ENCODE results near the gene SBF2. TPM values are rescaled to one million over a fixed set of nuclear protein-coding genes. Genes with fewer than 3 reads are reported as not detected.
A peak's percentile ranks its signal among the peaks of the same experiment; 100 is the strongest.

The SBF2 gene
- total and polyA plus RNA-seq, 9 of the 15 experiments (the other 6 are each of a cell fraction or from before 2014, with no cell fraction given) = 0.80 to 9.5 (median 5.0) TPM

DNA sequence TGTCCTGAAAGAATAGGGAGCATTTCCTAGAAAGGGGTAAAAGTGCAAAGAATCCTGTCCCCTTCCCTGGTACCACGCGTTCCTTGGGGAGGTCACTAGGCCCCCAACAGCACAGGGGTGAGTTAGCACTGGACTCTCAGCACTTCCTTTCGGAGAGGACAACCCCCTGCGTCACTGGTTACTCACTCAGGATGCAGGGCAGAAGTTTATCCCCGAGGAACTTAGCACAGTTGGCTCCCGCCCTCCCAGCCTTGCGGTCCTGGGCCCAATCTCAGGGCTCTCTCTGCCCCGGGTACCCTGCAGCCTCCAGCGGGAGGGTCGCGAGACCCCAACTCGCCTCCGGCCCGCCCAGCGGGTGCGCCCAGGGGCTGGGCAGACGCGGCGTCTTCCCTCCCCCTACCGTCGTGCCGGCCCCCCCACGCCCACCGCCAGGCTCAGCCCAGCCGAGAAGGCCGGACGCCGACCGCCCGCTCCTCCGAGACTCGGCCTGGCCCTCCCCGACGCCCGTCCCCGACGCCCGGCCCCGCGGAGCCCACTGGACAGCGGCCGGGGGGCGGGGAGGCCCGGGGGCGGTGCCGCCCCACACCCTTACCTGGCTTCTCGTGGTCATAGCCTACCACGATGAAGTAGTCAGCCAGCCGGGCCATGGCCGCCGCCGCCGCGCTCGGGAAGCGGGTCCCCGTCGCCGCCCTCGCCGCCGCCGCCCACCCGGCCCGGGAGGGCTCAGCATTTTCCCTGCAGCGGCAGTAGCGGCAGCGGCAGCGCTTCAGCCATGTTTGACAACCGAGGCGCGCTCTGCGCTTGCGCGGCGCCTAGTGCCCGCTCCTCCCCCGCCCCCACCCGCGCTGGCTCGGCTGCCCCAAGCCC lies at the start of gene SBF2 (continued):
- TF ChIP-seq, protein P1, sequence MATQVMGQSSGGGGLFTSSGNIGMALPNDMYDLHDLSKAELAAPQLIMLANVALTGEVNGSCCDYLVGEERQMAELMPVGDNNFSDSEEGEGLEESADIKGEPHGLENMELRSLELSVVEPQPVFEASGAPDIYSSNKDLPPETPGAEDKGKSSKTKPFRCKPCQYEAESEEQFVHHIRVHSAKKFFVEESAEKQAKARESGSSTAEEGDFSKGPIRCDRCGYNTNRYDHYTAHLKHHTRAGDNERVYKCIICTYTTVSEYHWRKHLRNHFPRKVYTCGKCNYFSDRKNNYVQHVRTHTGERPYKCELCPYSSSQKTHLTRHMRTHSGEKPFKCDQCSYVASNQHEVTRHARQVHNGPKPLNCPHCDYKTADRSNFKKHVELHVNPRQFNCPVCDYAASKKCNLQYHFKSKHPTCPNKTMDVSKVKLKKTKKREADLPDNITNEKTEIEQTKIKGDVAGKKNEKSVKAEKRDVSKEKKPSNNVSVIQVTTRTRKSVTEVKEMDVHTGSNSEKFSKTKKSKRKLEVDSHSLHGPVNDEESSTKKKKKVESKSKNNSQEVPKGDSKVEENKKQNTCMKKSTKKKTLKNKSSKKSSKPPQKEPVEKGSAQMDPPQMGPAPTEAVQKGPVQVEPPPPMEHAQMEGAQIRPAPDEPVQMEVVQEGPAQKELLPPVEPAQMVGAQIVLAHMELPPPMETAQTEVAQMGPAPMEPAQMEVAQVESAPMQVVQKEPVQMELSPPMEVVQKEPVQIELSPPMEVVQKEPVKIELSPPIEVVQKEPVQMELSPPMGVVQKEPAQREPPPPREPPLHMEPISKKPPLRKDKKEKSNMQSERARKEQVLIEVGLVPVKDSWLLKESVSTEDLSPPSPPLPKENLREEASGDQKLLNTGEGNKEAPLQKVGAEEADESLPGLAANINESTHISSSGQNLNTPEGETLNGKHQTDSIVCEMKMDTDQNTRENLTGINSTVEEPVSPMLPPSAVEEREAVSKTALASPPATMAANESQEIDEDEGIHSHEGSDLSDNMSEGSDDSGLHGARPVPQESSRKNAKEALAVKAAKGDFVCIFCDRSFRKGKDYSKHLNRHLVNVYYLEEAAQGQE (IDR thresholded peaks at IDR 0.05; ENCODE audit: borderline replicate concordance) = no peak
- TF ChIP-seq, protein P1 (CRISPR knock-in tag; IDR thresholded peaks at IDR 0.05; ENCODE audit: low read depth) = peak; percentile 35; the same call in 1 of the 2 replicates
- TF ChIP-seq, protein P2, sequence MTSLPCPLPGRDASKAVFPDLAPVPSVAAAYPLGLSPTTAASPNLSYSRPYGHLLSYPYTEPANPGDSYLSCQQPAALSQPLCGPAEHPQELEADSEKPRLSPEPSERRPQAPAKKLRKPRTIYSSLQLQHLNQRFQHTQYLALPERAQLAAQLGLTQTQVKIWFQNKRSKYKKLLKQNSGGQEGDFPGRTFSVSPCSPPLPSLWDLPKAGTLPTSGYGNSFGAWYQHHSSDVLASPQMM (CRISPR knock-in tag; IDR thresholded peaks at IDR 0.05) = no peak
- TF ChIP-seq RHOXF2B (CRISPR knock-in tag; conservative IDR thresholded peaks at IDR 0.05) = no peak
- TF ChIP-seq ADNP (tag; IDR thresholded peaks at IDR 0.05) = no peak
- no peak for TF ChIP-seq TBL1XR1 (IDR thresholded peaks at IDR 0.05; ENCODE audit: low read length in 2 of 2)
- TF ChIP-seq E2F3 (CRISPR knock-in tag; IDR thresholded peaks at IDR 0.05) = no peak
- TF ChIP-seq, protein P3, sequence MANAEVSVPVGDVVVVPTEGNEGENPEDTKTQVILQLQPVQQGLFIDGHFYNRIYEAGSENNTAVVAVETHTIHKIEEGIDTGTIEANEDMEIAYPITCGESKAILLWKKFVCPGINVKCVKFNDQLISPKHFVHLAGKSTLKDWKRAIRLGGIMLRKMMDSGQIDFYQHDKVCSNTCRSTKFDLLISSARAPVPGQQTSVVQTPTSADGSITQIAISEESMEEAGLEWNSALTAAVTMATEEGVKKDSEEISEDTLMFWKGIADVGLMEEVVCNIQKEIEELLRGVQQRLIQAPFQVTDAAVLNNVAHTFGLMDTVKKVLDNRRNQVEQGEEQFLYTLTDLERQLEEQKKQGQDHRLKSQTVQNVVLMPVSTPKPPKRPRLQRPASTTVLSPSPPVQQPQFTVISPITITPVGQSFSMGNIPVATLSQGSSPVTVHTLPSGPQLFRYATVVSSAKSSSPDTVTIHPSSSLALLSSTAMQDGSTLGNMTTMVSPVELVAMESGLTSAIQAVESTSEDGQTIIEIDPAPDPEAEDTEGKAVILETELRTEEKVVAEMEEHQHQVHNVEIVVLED (CRISPR knock-in tag; IDR thresholded peaks at IDR 0.05) = no peak
- no peak for TF ChIP-seq ZFP30 (CRISPR knock-in tag; IDR thresholded peaks at IDR 0.05; ENCODE audit: borderline replicate concordance)
- no peak for TF ChIP-seq TCFL5 (CRISPR knock-in tag; conservative IDR thresholded peaks at IDR 0.05)
- no peak for TF ChIP-seq MCM3 (IDR thresholded peaks at IDR 0.05)
- no peak for TF ChIP-seq RBM39 (optimal IDR thresholded peaks at IDR 0.05; ENCODE audit: low read depth, low read length)
- TF ChIP-seq SIN3A (IDR thresholded peaks at IDR 0.05; ENCODE audit: borderline replicate concordance in 2 of 2, control insufficient read depth in 1 of 2, low read depth in 2 of 2, low read length in 2 of 2) = 0 out of 4 replicates have a peak, but pooled peaks of 1 of the 2 experiments have one; percentile 66
- TF ChIP-seq, protein P4, sequence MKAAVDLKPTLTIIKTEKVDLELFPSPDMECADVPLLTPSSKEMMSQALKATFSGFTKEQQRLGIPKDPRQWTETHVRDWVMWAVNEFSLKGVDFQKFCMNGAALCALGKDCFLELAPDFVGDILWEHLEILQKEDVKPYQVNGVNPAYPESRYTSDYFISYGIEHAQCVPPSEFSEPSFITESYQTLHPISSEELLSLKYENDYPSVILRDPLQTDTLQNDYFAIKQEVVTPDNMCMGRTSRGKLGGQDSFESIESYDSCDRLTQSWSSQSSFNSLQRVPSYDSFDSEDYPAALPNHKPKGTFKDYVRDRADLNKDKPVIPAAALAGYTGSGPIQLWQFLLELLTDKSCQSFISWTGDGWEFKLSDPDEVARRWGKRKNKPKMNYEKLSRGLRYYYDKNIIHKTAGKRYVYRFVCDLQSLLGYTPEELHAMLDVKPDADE (conservative IDR thresholded peaks at IDR 0.05; ENCODE audit: control insufficient read depth, low read depth, low read length) = 0 out of 2 replicates have a peak, but pooled peaks have one; percentile 34
